HG02642 (cell line): ENCODE measurements around the gene ARPC3.
A peak's percentile ranks its signal among the peaks of the same experiment; 100 is the strongest.
"Not testable (repeated sequence)": the region's sequence is repeated elsewhere in the genome, so short reads cannot be mapped to it uniquely, and the experiment has no call there.

ENCODE experiments used
- ATAC-seq: cut with Tn5 transposase; IDR thresholded peaks from one replicate; pipeline ENCODE4 v1.9.1; 2021; ENCODE audit warnings: mild to moderate bottlenecking; ENCODE audit not compliant: unreplicated experiment, poor library complexity

ARPC3 gene

GRCh38 chr12:110449799-110450497 lies at the start of gene ARPC3:
ARPC3 (minus strand) TSS chr12:110450337; CDS start chr12:110450260, 77 bp downstream.
- ATAC-seq = peak; percentile 93

- ATAC-seq = no peak
These were observed 49.0 kb upstream of the ARPC3 start for GRCh38 chr12:110498984-110499706.

GRCh38 chr12:110475426-110475825 lies 25.3 kb upstream of the ARPC3 start:
- no peak for ATAC-seq

- peak; percentile 83 for ATAC-seq
These were observed 18.3 kb upstream of the ARPC3 start, which contains the start of the genes FAM216A and GPN3 for GRCh38 chr12:110468214-110469048. FAM216A (plus strand) TSS chr12:110468845; CDS start chr12:110468876, 31 bp downstream. GPN3 (minus strand) TSS chr12:110468257; CDS start chr12:110468203, 54 bp downstream.

GRCh38 chr12:110467847-110468213 lies 17.7 kb upstream of the ARPC3 start:
- ATAC-seq = no peak

GRCh38 chr12:110466791-110467190 lies 16.7 kb upstream of the ARPC3 start:
- no peak for ATAC-seq

- not testable (repeated sequence) for ATAC-seq
These were observed 15.6 kb upstream of the ARPC3 start for GRCh38 chr12:110465765-110466164.

GRCh38 chr12:110465024-110465423 lies 14.9 kb upstream of the ARPC3 start:
- ATAC-seq = no peak

- not testable (repeated sequence) for ATAC-seq
These were observed 11.1 kb upstream of the ARPC3 start for GRCh38 chr12:110461189-110461588.

- no peak for ATAC-seq
These were observed 8.6 kb upstream of the ARPC3 start for GRCh38 chr12:110458756-110459155.

GRCh38 chr12:110453569-110454296 lies 3.6 kb upstream of the ARPC3 start:
- no peak for ATAC-seq

- no peak for ATAC-seq
These were observed 1.1 kb upstream of the ARPC3 start for GRCh38 chr12:110451263-110451662.

- no peak for ATAC-seq
These were observed 5.7 kb downstream of the ARPC3 start for GRCh38 chr12:110444455-110444854.

GRCh38 chr12:110436231-110436630 lies 13.9 kb downstream of the ARPC3 start:
- no peak for ATAC-seq

- no peak for ATAC-seq
These were observed 18.1 kb downstream of the ARPC3 start for GRCh38 chr12:110431957-110432587.

GRCh38 chr12:110429676-110430075 lies 20.5 kb downstream of the ARPC3 start:
- not testable (repeated sequence) for ATAC-seq

- no peak for ATAC-seq
These were observed 23.7 kb downstream of the ARPC3 start for GRCh38 chr12:110426406-110426805.

GRCh38 chr12:110424237-110424636 lies 25.9 kb downstream of the ARPC3 start:
- ATAC-seq = no peak

- no peak for ATAC-seq
These were observed 28.4 kb downstream of the ARPC3 start for GRCh38 chr12:110421701-110422100.
